Caco-2 (cell line): ENCODE data around the gene ANXA3. TPM values are rescaled to one million over a fixed set of nuclear protein-coding genes. Genes with fewer than 3 reads are reported as not detected.

ENCODE experiments used
- BruUV-seq: library from RNA; stranded (reverse); fragments of 400-500 nt; replicated peaks from 2 replicates; lab custom pipeline; 2021; lab: Mats Ljungman, UMichigan
- CTCF ChIA-PET: fragments of 300-600 bp; sonication (Branson Sonifier 250); formaldehyde crosslinking; loops from one replicate; lab custom pipeline; 2022; ENCODE audit warnings: antibody characterized with exemption; lab: Charles Lee
- POLR2A ChIA-PET: fragments of 300-600 bp; sonication (Branson Sonifier 250); formaldehyde crosslinking; loops from one replicate; lab custom pipeline; 2022; ENCODE audit warnings: antibody characterized with exemption; lab: Charles Lee
- DNase-seq, 2 experiments: peaks; one replicate each; pipeline versions ENCODE4 v3.0.0 to v3.0.0-alpha.2; 2020 to 2022
- H3K27me3 ChIP-seq: replicated peaks from 2 replicates; pipeline ENCODE4 v1.6.0; 2011; ENCODE audit warnings: low read length; ENCODE audit not compliant: control insufficient read depth, insufficient read depth
- H3K36me3 ChIP-seq: 2 replicates; pipeline ENCODE4 v1.5.1; 2011; ENCODE audit warnings: low read length; ENCODE audit not compliant: control insufficient read depth, insufficient read depth
- H3K4me1 ChIP-seq: fragments of 250-450 bp; sonication (Bioruptor Pico); 2 replicates; pipeline ENCODE4 v1.5.1; 2020; ENCODE audit warnings: mild to moderate bottlenecking
- H3K4me3 ChIP-seq: 2 replicates; pipeline ENCODE4 v1.5.1; 2011; ENCODE audit warnings: low read depth, mild to moderate bottlenecking, control low read depth, low read length
- H3K9me3 ChIP-seq: fragments of 250-450 bp; sonication (Bioruptor Pico); 2 replicates; pipeline ENCODE4 v1.5.1; 2020; ENCODE audit warnings: mild to moderate bottlenecking, moderate library complexity
- H3K27ac Mint-ChIP-seq: one replicate; pipeline ENCODE4 v1.8.0; 2022; ENCODE audit warnings: mixed read lengths; ENCODE audit not compliant: unreplicated experiment
- H3K27me3 Mint-ChIP-seq: one replicate; pipeline ENCODE4 v1.8.0; 2022; ENCODE audit warnings: mixed read lengths; ENCODE audit not compliant: insufficient read depth, unreplicated experiment
- H3K36me3 Mint-ChIP-seq: one replicate; pipeline ENCODE4 v1.8.0; 2022; ENCODE audit warnings: mild to moderate bottlenecking, mixed read lengths; ENCODE audit not compliant: insufficient read depth, unreplicated experiment
- H3K4me1 Mint-ChIP-seq: one replicate; pipeline ENCODE4 v1.8.0; 2022; ENCODE audit warnings: low read depth, mixed read lengths; ENCODE audit not compliant: unreplicated experiment
- H3K4me3 Mint-ChIP-seq: one replicate; pipeline ENCODE4 v1.8.0; 2022; ENCODE audit warnings: mild to moderate bottlenecking, moderate library complexity, mixed read lengths; ENCODE audit not compliant: unreplicated experiment
- H3K9me3 Mint-ChIP-seq: one replicate; pipeline ENCODE4 v1.8.0; 2022; ENCODE audit warnings: mixed read lengths; ENCODE audit not compliant: unreplicated experiment
- CTCF ChIP-seq, 2 experiments: fragments of 200-600 bp in 1 of 2; IDR thresholded peaks; 1 replicate in 1 of 2; 2 replicates in 1 of 2; pipeline versions ENCODE4 v1.5.1 to v1.8.0; 2011 to 2022; ENCODE audit warnings: antibody characterized with exemption in 1 of 2, control low read depth in 1 of 2, inconsistent platforms in 1 of 2, low read depth in 1 of 2, low read length in 1 of 2, mild to moderate bottlenecking in 1 of 2, moderate library complexity in 1 of 2; ENCODE audit not compliant: insufficient read depth in 1 of 2, severe bottlenecking in 1 of 2, unreplicated experiment in 1 of 2
- intact Hi-C: fragments of 100-400 bp; cut with micrococcal nuclease; formaldehyde crosslinking; loops from one replicate; pipeline ENCODE4 v1.10.0; 2022; ENCODE audit not compliant: unreplicated experiment
- total RNA-seq: library from RNA; stranded (reverse); gene quantifications from 2 replicates; pipeline ENCODE4 v1.2.3, GENCODE V29; 2022

ANXA3 gene
- total RNA-seq, 1 experiment from 2014 or later: 361 TPM

GRCh38 chr4:78581618-78582017, 30.0 kb downstream of the ANXA3 start:
- Mint-ChIP-seq H3K9me3 (no peaks in the 10 kb centered on the region), H3K4me3 (no peak overlapping the region), H3K27me3 (no peaks in the 10 kb centered on the region), H3K36me3 (peaks cover 96% of the 10 kb centered on the region), H3K27ac (no peak overlapping the region), H3K4me1 (peaks cover 13% of the 10 kb centered on the region)
- Histone ChIP-seq H3K36me3 (peaks cover 4% of the 10 kb centered on the region; the same call in 1 of the 2 replicates), H3K4me3 (no peak overlapping the region), H3K4me1 (peaks cover 9% of the 10 kb centered on the region; the same call in 1 of the 2 replicates), H3K9me3 (no peaks in the 10 kb centered on the region), H3K27me3 (no peaks in the 10 kb centered on the region)
- intact Hi-C loops: no loop called here
- TF ChIP-seq CTCF (IDR thresholded peaks at IDR 0.05; ENCODE audit: insufficient read depth in 1 of 2, low read depth in 1 of 2, low read length in 1 of 2, severe bottlenecking in 1 of 2, unreplicated experiment in 1 of 2): no peak
- BruUV-seq: no TSS peak
- DNase-seq: no peak
- ChIA-PET POLR2A (no interaction called here), CTCF (no interaction called here)

GRCh38 chr4:78584863-78585547, 33.4 kb downstream of the ANXA3 start:
- Mint-ChIP-seq H3K27me3 (no peaks in the 10 kb centered on the region), H3K4me3 (no peak overlapping the region), H3K27ac (peak overlapping the region; percentile 49), H3K9me3 (no peaks in the 10 kb centered on the region), H3K36me3 (peaks cover 92% of the 10 kb centered on the region), H3K4me1 (peaks cover 6% of the 10 kb centered on the region)
- no peaks in the 10 kb centered on the region for H3K27me3 ChIP-seq
- ChIA-PET CTCF (no interaction called here), POLR2A (no interaction called here)
- peaks cover 7% of the 10 kb centered on the region; the same call in 1 of the 2 replicates for H3K4me1 ChIP-seq
- H3K4me3 ChIP-seq: no peak overlapping the region
- BruUV-seq: no TSS peak
- no peaks in the 10 kb centered on the region for H3K9me3 ChIP-seq
- intact Hi-C loops: no loop called here
- peaks cover 6% of the 10 kb centered on the region for H3K36me3 ChIP-seq
- TF ChIP-seq CTCF (IDR thresholded peaks at IDR 0.05; ENCODE audit: insufficient read depth in 1 of 2, low read depth in 1 of 2, low read length in 1 of 2, severe bottlenecking in 1 of 2, unreplicated experiment in 1 of 2): no peak
- DNase-seq: no peak

DNA sequence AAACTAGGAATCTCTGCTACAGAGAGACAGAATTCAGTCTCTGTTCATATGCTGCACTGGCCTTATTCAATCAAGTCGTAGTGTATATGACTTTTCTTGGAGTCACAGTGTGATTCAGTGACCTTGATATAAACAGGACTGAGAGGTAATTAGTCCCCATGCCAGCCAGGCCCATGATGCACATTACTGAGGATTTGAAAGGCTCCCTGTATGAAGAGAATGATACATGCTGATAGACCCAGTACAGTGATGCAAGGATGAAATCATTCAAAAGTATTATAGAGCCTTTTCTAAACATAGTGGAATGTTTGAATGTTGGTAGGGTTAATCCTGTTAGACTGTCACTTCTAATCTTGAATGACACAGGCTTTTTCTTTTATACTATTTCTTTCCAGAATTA, 34.1 kb downstream of the ANXA3 start:
- no TSS peak for BruUV-seq
- Histone ChIP-seq H3K4me3 (no peak overlapping the region), H3K9me3 (no peaks in the 10 kb centered on the region), H3K4me1 (peaks cover 7% of the 10 kb centered on the region; the same call in 1 of the 2 replicates), H3K27me3 (no peaks in the 10 kb centered on the region), H3K36me3 (peaks cover 6% of the 10 kb centered on the region)
- Mint-ChIP-seq H3K4me1 (peaks cover 6% of the 10 kb centered on the region), H3K4me3 (no peak overlapping the region), H3K36me3 (peaks cover 92% of the 10 kb centered on the region), H3K27ac (no peak overlapping the region), H3K27me3 (no peaks in the 10 kb centered on the region), H3K9me3 (no peaks in the 10 kb centered on the region)
- intact Hi-C loops: no loop called here
- ChIA-PET POLR2A (no interaction called here), CTCF (no interaction called here)
- no peak for TF ChIP-seq CTCF (IDR thresholded peaks at IDR 0.05; ENCODE audit: insufficient read depth in 1 of 2, low read depth in 1 of 2, low read length in 1 of 2, severe bottlenecking in 1 of 2, unreplicated experiment in 1 of 2)
- no peak for DNase-seq
